Measurements from ENCODE around the gene SRBD1.
A peak's percentile ranks its signal among the peaks of the same experiment; 100 is the strongest.

- TF ChIP-seq CTCF (IDR thresholded peaks at IDR 0.05; ENCODE audit: poor library complexity, severe bottlenecking) (no peak), EZH2 (IDR thresholded peaks at IDR 0.05; ENCODE audit: borderline replicate concordance, insufficient read depth, low read length, poor library complexity, severe bottlenecking) (no peak), RAD21 (conservative IDR thresholded peaks at IDR 0.05) (no peak), EP300 (conservative IDR thresholded peaks at IDR 0.05; ENCODE audit: poor library complexity, severe bottlenecking) (no peak), POLR2AphosphoS5 (IDR thresholded peaks at IDR 0.05) (no peak), TAF1 (IDR thresholded peaks at IDR 0.05; ENCODE audit: low read depth) (no peak), SMC3 (conservative IDR thresholded peaks at IDR 0.05; ENCODE audit: poor library complexity) (peak; percentile 31)
Observed at GRCh38 chr2:45494978-45495293, 116.1 kb downstream of the SRBD1 start.

Data from neural cell (in vitro differentiated cells).